IMR-90 (cell line): ENCODE results near the gene CAMP. TPM values are rescaled to one million over a fixed set of nuclear protein-coding genes. Genes with fewer than 3 reads are reported as not detected.

Experiments
- ATAC-seq: fragments of 200-7000 bp; cut with Tn5 transposase; 2 replicates; pipeline ENCODE4 v1.9.1; 2020; ENCODE audit warnings: low read depth, mild to moderate bottlenecking, moderate library complexity
- BruUV-seq: library from RNA; stranded (reverse); fragments of 400-500 nt; replicated peaks from 2 replicates; lab custom pipeline; 2021; lab: Mats Ljungman, UMichigan
- CTCF ChIA-PET: fragments of 300-600 bp; formaldehyde crosslinking; extraction: SDS; loops from one replicate; lab custom pipeline; 2021; ENCODE audit warnings: antibody characterized with exemption; lab: Yijun Ruan, JAX
- POLR2A ChIA-PET: fragments of 300-600 bp; sonication (Branson Sonifier 250); formaldehyde crosslinking; loops from one replicate; lab custom pipeline; 2022; ENCODE audit warnings: antibody characterized with exemption; ENCODE audit not compliant: unreplicated experiment; lab: Charles Lee
- DNase-seq: peaks from one replicate; pipeline ENCODE4 v3.0.0; 2013
- H2AFZ ChIP-seq: replicated peaks from 2 replicates; pipeline ENCODE3; 2013; ENCODE audit warnings: low read length, mild to moderate bottlenecking; ENCODE audit not compliant: poor library complexity
- H2AK5ac ChIP-seq: 2 replicates; pipeline ENCODE4 v1.6.1; 2013; ENCODE audit warnings: low read depth, low read length, inconsistent platforms
- H2AK9ac ChIP-seq: replicated peaks from 2 replicates; pipeline ENCODE3; 2013; ENCODE audit warnings: mild to moderate bottlenecking, low read depth, low read length, moderate library complexity; ENCODE audit not compliant: poor library complexity
- H2BK120ac ChIP-seq: 2 replicates; pipeline ENCODE4 v1.6.1; 2013; ENCODE audit warnings: low read depth, low read length, inconsistent platforms
- H2BK15ac ChIP-seq: 3 replicates; pipeline ENCODE4 v1.6.1; 2013; ENCODE audit warnings: low read depth, low read length, inconsistent platforms
- H2BK20ac ChIP-seq: 2 replicates; pipeline ENCODE4 v1.6.1; 2013; ENCODE audit warnings: low read depth, mild to moderate bottlenecking, inconsistent platforms, low read length, moderate library complexity
- H2BK5ac ChIP-seq: 2 replicates; pipeline ENCODE4 v1.6.1; 2013; ENCODE audit warnings: mild to moderate bottlenecking, low read depth, low read length, inconsistent platforms; ENCODE audit not compliant: poor library complexity, severe bottlenecking
- H3K14ac ChIP-seq: replicated peaks from 2 replicates; pipeline ENCODE4 v1.6.1; 2013; ENCODE audit warnings: low read depth, low read length, inconsistent platforms
- H3K18ac ChIP-seq: 2 replicates; pipeline ENCODE4 v1.6.1; 2013; ENCODE audit warnings: low read depth, low read length, control low read depth
- H3K23ac ChIP-seq: 2 replicates; pipeline ENCODE4 v1.6.1; 2013; ENCODE audit warnings: low read depth, low read length, inconsistent platforms
- H3K27ac ChIP-seq: 2 replicates; pipeline ENCODE4 v1.5.1; 2013; ENCODE audit warnings: mild to moderate bottlenecking, control low read depth, low read length; ENCODE audit not compliant: insufficient read depth
- H3K27me3 ChIP-seq: 2 replicates; pipeline ENCODE4 v1.6.1; 2013; ENCODE audit warnings: low read length; ENCODE audit not compliant: control insufficient read depth, insufficient read depth
- H3K36me3 ChIP-seq: 2 replicates; pipeline ENCODE4 v1.6.1; 2013; ENCODE audit warnings: low read length, mixed read lengths; ENCODE audit not compliant: control insufficient read depth, insufficient read depth
- H3K4ac ChIP-seq: 2 replicates; pipeline ENCODE4 v1.6.1; 2013; ENCODE audit warnings: low read depth, low read length, inconsistent platforms
- H3K4me1 ChIP-seq: 2 replicates; pipeline ENCODE4 v1.6.1; 2013; ENCODE audit warnings: low read length, mixed read lengths; ENCODE audit not compliant: control insufficient read depth, insufficient read depth
- H3K4me2 ChIP-seq: 2 replicates; pipeline ENCODE4 v1.6.1; 2013; ENCODE audit warnings: low read depth, mild to moderate bottlenecking, control low read depth, low read length, moderate library complexity
- H3K4me3 ChIP-seq: 2 replicates; pipeline ENCODE4 v1.5.1; 2013; ENCODE audit warnings: low read depth, mild to moderate bottlenecking, control low read depth, low read length, moderate library complexity; ENCODE audit not compliant: insufficient read depth
- H3K56ac ChIP-seq: 2 replicates; pipeline ENCODE4 v1.6.1; 2013; ENCODE audit warnings: low read length, inconsistent platforms; ENCODE audit not compliant: insufficient read depth; ENCODE audit errors: extremely low read depth
- H3K79me1 ChIP-seq, 2 experiments: 2 replicates each; pipeline ENCODE4 v1.6.1; 2013; ENCODE audit warnings: low read length in 2 of 2, inconsistent platforms in 1 of 2, low read depth in 1 of 2
- H3K9ac ChIP-seq: 2 replicates; pipeline ENCODE4 v1.6.1; 2013; ENCODE audit warnings: low read depth, low read length, control low read depth
- H3K9me1 ChIP-seq: 2 replicates; pipeline ENCODE4 v1.6.1; 2013; ENCODE audit warnings: low read length, inconsistent platforms; ENCODE audit not compliant: insufficient read depth
- H3K9me3 ChIP-seq: 2 replicates; pipeline ENCODE4 v1.6.1; 2013; ENCODE audit warnings: low read length; ENCODE audit not compliant: control insufficient read depth, insufficient read depth
- H4K20me1 ChIP-seq: 2 replicates; pipeline ENCODE4 v1.6.1; 2013; ENCODE audit warnings: low read length, inconsistent platforms; ENCODE audit not compliant: insufficient read depth
- H4K5ac ChIP-seq: 2 replicates; pipeline ENCODE4 v1.6.1; 2013; ENCODE audit warnings: mild to moderate bottlenecking, low read depth, low read length, control low read depth
- H4K8ac ChIP-seq, 2 experiments: 2 replicates each; pipeline ENCODE4 v1.6.1; 2013; ENCODE audit warnings: low read depth in 2 of 2, low read length in 2 of 2, control low read depth in 1 of 2, inconsistent platforms in 1 of 2
- H4K91ac ChIP-seq: 2 replicates; pipeline ENCODE4 v1.6.1; 2013; ENCODE audit warnings: low read depth, low read length, inconsistent platforms; ENCODE audit not compliant: insufficient read depth
- BHLHE40 ChIP-seq: fragments of 150-350 bp; IDR thresholded peaks from 2 replicates; pipeline ENCODE4 v1.6.1; 2016; ENCODE audit warnings: mild to moderate bottlenecking, low read depth, low read length
- CEBPB ChIP-seq: IDR thresholded peaks from 2 replicates; pipeline ENCODE4 v1.6.1; 2012; ENCODE audit warnings: low read depth, low read length, improper control_type of control experiment
- CHD1 ChIP-seq: IDR thresholded peaks from 2 replicates; pipeline ENCODE4 v1.6.1; 2012; ENCODE audit warnings: low read depth, low read length, improper control_type of control experiment
- FOS ChIP-seq: fragments of 150-350 bp; IDR thresholded peaks from 2 replicates; pipeline ENCODE4 v1.6.1; 2016; ENCODE audit warnings: low read depth, low read length
- MAFK ChIP-seq: IDR thresholded peaks from 2 replicates; pipeline ENCODE4 v1.6.1; 2012; ENCODE audit warnings: low read depth, low read length, improper control_type of control experiment
- MAZ ChIP-seq: IDR thresholded peaks from 2 replicates; pipeline ENCODE4 v1.6.1; 2012; ENCODE audit warnings: low read depth, mild to moderate bottlenecking, low read length, improper control_type of control experiment, moderate library complexity, borderline replicate concordance
- MXI1 ChIP-seq: IDR thresholded peaks from 2 replicates; pipeline ENCODE4 v1.6.1; 2012; ENCODE audit warnings: low read depth, mild to moderate bottlenecking, low read length, moderate library complexity, borderline replicate concordance
- NFE2L2 ChIP-seq: fragments of 150-350 bp; IDR thresholded peaks from 2 replicates; pipeline ENCODE4 v1.6.1; 2016; ENCODE audit warnings: low read depth, mild to moderate bottlenecking, low read length
- POLR2A ChIP-seq: IDR thresholded peaks from 2 replicates; pipeline ENCODE4 v1.6.1; 2012; ENCODE audit warnings: mild to moderate bottlenecking, low read depth, low read length
- RAD21 ChIP-seq: IDR thresholded peaks from 2 replicates; pipeline ENCODE4 v1.6.1; 2012; ENCODE audit warnings: low read length, improper control_type of control experiment
- RCOR1 ChIP-seq: IDR thresholded peaks from 2 replicates; pipeline ENCODE4 v1.6.1; 2012; ENCODE audit warnings: mild to moderate bottlenecking, low read length, improper control_type of control experiment; ENCODE audit not compliant: insufficient replicate concordance
- RFX5 ChIP-seq: IDR thresholded peaks from 2 replicates; pipeline ENCODE4 v1.8.0; 2012; ENCODE audit warnings: low read depth, mild to moderate bottlenecking, low read length, moderate library complexity
- SMC3 ChIP-seq: fragments of 150-350 bp; IDR thresholded peaks from 2 replicates; pipeline ENCODE4 v1.6.1; 2016; ENCODE audit warnings: low read depth, mild to moderate bottlenecking, antibody characterized with exemption, low read length, moderate library complexity
- WGBS, 2 experiments: methylation state at CpG; one replicate each; pipeline versions ENCODE4 v1.1.5 to v1.1.7; 2013; ENCODE audit warnings: missing lambda C conversion rate in 2 of 2; ENCODE audit not compliant: insufficient read length in 1 of 2; ENCODE audit errors: extremely low coverage in 2 of 2; 5-methylcytosine and 5-hydroxymethylcytosine counted together
- dilution Hi-C: fragments of 300-500 bp; cut with HindIII; formaldehyde crosslinking; loops from one replicate; pipeline ENCODE4 v1.14.3; 2018; ENCODE audit warnings: low sequenced_read_pairs; ENCODE audit not compliant: unreplicated experiment
- in situ Hi-C: fragments of 300-500 bp; cut with MboI; formaldehyde crosslinking; loops from 3 replicates; pipeline ENCODE4 v1.14.3; 2019; ENCODE audit warnings: low sequenced_read_pairs, inconsistent platforms, mixed read lengths
- intact Hi-C: fragments of 100-400 bp; cut with micrococcal nuclease; formaldehyde crosslinking; loops from 2 replicates; pipeline ENCODE4 v1.10.0; 2022
- polyA plus RNA-seq, 3 experiments: library from polyadenylated mRNA; depleted of rRNA; stranded (reverse); fragments of >200 nt; gene quantifications; 2 replicates each; pipeline ENCODE4 v1.2.3, GENCODE V29; 2012; ENCODE audit warnings: low replicate concordance in 1 of 3
- total RNA-seq: library from RNA; depleted of rRNA; stranded (reverse); fragments of >200 nt; gene quantifications from 2 replicates; pipeline ENCODE4 v1.2.3, GENCODE V29; 2012
- TF ChIP-seq, protein P1 (sequence below): fragments of 150-350 bp; IDR thresholded peaks from 2 replicates; pipeline ENCODE4 v1.6.1; 2017; ENCODE audit warnings: mild to moderate bottlenecking, antibody characterized with exemption, low read length, low read depth
- TF ChIP-seq, protein P2 (sequence below): fragments of 150-350 bp; IDR thresholded peaks from 2 replicates; pipeline ENCODE4 v1.6.1; 2016; ENCODE audit warnings: low read depth, mild to moderate bottlenecking, low read length, moderate library complexity, borderline replicate concordance
- TF ChIP-seq, protein P3 (sequence below): conservative IDR thresholded peaks from 2 replicates; pipeline ENCODE4 v1.5.1; 2012; ENCODE audit warnings: mild to moderate bottlenecking, low read depth, low read length, improper control_type of control experiment

CAMP gene
- total and polyA plus RNA-seq, 2 of the 4 experiments (the other 2 are of a cell fraction) = not detected

DNA sequence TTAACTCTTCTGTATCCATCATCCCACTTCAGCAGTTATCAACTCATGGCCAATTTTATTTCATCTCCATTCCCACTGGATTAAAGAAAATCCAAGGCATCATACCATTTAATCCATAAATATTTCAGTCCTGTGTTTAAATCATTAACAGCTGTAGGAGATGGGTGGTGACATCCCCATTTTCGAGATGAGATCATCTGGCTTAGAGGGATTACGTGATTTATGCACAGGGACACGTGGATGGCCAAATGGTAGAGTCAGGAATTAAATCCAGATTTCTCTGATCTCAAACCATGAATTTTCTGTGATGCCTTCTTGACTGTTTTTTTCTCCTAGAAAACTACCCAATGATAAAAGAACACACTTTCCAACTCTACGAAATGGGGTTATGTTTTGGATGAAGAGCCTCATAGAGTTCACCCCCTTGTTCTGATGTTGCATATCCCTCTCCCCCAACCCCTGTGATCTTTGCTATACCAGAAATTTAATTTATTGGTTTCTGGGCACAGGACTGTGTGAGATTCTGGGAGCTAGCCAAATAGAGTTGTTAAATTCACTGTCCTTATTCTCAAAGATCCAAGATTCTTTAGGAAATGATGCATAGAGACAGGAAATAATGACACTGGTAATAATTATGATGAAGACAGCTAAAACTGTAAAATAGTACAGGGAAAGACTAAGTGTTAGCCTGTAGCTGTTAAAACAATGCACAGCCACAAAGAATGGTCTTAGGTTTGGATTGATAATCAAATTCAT is 25.0 kb downstream of the CAMP start:
- WGBS, 2 experiments = no CpG with 5 or more reads among the region's 4 CpGs
- Histone ChIP-seq H3K9me3 (no peaks in the 10 kb centered on the region), H3K14ac (no peak overlapping the region), H3K9me1 (no peaks in the 10 kb centered on the region), H3K4me3 (no peak overlapping the region), H2BK5ac (no peak overlapping the region), H2BK15ac (no peak overlapping the region), H4K8ac (no peak overlapping the region), H3K56ac (no peak overlapping the region), H3K79me1 (peaks cover 0 to 5% of the 10 kb centered on the region in 2 experiments; a peak in 1 of 4 replicates), H4K5ac (no peak overlapping the region), H2AFZ (no peak overlapping the region), H2AK5ac (no peak overlapping the region), H3K9ac (no peak overlapping the region), H3K36me3 (peaks cover 7% of the 10 kb centered on the region), H4K20me1 (no peaks in the 10 kb centered on the region), H3K27me3 (no peaks in the 10 kb centered on the region), H3K27ac (no peak overlapping the region), H2BK120ac (no peak overlapping the region), H3K4me1 (no peaks in the 10 kb centered on the region), H3K18ac (no peak overlapping the region), H4K91ac (no peak overlapping the region), H2BK20ac (no peak overlapping the region), H3K4ac (no peak overlapping the region), H2AK9ac (no peak overlapping the region), H3K23ac (no peak overlapping the region), H3K4me2 (no peak overlapping the region)
- no peak for DNase-seq
- in situ Hi-C loops = no loop called here
- ATAC-seq = no peak
- CTCF ChIA-PET = interaction anchor here (1.0 kb wide), 1 partner anchor 452 kb away, joined by 3 read pairs; no protein-coding TSS in a partner anchor
- intact Hi-C loops = no loop called here
- POLR2A ChIA-PET = no interaction called here
- TF ChIP-seq, protein P1, sequence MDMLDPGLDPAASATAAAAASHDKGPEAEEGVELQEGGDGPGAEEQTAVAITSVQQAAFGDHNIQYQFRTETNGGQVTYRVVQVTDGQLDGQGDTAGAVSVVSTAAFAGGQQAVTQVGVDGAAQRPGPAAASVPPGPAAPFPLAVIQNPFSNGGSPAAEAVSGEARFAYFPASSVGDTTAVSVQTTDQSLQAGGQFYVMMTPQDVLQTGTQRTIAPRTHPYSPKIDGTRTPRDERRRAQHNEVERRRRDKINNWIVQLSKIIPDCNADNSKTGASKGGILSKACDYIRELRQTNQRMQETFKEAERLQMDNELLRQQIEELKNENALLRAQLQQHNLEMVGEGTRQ = no peak
- TF ChIP-seq CEBPB (no peak), BHLHE40 (no peak), MXI1 (no peak), RCOR1 (no peak), FOS (no peak), SMC3 (no peak), MAZ (no peak), MAFK (no peak), NFE2L2 (no peak), POLR2A (no peak), RFX5 (no peak), RAD21 (no peak), CHD1 (no peak)
- TF ChIP-seq, protein P2, sequence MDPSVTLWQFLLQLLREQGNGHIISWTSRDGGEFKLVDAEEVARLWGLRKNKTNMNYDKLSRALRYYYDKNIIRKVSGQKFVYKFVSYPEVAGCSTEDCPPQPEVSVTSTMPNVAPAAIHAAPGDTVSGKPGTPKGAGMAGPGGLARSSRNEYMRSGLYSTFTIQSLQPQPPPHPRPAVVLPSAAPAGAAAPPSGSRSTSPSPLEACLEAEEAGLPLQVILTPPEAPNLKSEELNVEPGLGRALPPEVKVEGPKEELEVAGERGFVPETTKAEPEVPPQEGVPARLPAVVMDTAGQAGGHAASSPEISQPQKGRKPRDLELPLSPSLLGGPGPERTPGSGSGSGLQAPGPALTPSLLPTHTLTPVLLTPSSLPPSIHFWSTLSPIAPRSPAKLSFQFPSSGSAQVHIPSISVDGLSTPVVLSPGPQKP = no peak
- TF ChIP-seq, protein P3, sequence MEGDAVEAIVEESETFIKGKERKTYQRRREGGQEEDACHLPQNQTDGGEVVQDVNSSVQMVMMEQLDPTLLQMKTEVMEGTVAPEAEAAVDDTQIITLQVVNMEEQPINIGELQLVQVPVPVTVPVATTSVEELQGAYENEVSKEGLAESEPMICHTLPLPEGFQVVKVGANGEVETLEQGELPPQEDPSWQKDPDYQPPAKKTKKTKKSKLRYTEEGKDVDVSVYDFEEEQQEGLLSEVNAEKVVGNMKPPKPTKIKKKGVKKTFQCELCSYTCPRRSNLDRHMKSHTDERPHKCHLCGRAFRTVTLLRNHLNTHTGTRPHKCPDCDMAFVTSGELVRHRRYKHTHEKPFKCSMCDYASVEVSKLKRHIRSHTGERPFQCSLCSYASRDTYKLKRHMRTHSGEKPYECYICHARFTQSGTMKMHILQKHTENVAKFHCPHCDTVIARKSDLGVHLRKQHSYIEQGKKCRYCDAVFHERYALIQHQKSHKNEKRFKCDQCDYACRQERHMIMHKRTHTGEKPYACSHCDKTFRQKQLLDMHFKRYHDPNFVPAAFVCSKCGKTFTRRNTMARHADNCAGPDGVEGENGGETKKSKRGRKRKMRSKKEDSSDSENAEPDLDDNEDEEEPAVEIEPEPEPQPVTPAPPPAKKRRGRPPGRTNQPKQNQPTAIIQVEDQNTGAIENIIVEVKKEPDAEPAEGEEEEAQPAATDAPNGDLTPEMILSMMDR = no peak
- no TSS peak for BruUV-seq
- dilution Hi-C loops = no loop called here
